Measurements from ENCODE around the gene PRR5L. TPM values are rescaled to one million over a fixed set of nuclear protein-coding genes. Genes with fewer than 3 reads are reported as not detected.
"Not testable (repeated sequence)": the region's sequence is repeated elsewhere in the genome, so short reads cannot be mapped to it uniquely, and the experiment has no call there.

PRR5L gene
- total RNA-seq, 2 experiments from 2014 or later, result 15.5 to 18.2 TPM

GRCh38 chr11:36314434-36314767 is 18.3 kb downstream of the PRR5L start:
- ChIA-PET CTCF (no interaction called here), POLR2A (no interaction called here)

GRCh38 chr11:36316049-36316448 is 20.0 kb downstream of the PRR5L start:
- ChIA-PET POLR2A (no interaction called here), CTCF (interaction anchor here (1.3 kb wide), 1 partner anchor 11 kb away, joined by 4 read pairs; no protein-coding TSS in a partner anchor)

- POLR2A ChIA-PET, result no interaction called here
- CTCF ChIA-PET, result no interaction called here
Observed at GRCh38 chr11:36317992-36318391, 21.9 kb downstream of the PRR5L start.

- CTCF ChIA-PET, POLR2A ChIA-PET: not testable (repeated sequence)
Observed at GRCh38 chr11:36324956-36325355, 28.9 kb downstream of the PRR5L start.

- POLR2A ChIA-PET, CTCF ChIA-PET: not testable (repeated sequence)
Observed at GRCh38 chr11:36325403-36325802, 29.3 kb downstream of the PRR5L start.

GRCh38 chr11:36326524-36327419 is 30.7 kb downstream of the PRR5L start:
- ChIA-PET CTCF (no interaction called here), POLR2A (no interaction called here)

- ChIA-PET POLR2A (no interaction called here), CTCF (no interaction called here)
Observed at GRCh38 chr11:36328966-36329673, 33.0 kb downstream of the PRR5L start.

- CTCF ChIA-PET, result no interaction called here
Observed at GRCh38 chr11:36330411-36330810, 34.3 kb downstream of the PRR5L start.

GRCh38 chr11:36333468-36333867 is 37.4 kb downstream of the PRR5L start:
- CTCF ChIA-PET, result interaction anchor here (0.6 to 0.9 kb wide), 2 partner anchors 44 to 64 kb away, joined by 3 read pairs; partner anchors contain the start of gene COMMD9
- POLR2A ChIA-PET, result no interaction called here

More at GRCh38 chr11:36330411-36330810, 34.3 kb downstream of the PRR5L start:
- POLR2A ChIA-PET, result no interaction called here

GRCh38 chr11:36333897-36334296 is 37.8 kb downstream of the PRR5L start:
- ChIA-PET CTCF (interaction anchor here (0.9 kb wide), 1 partner anchor 44 kb away, joined by 3 read pairs; the partner anchor contains the start of gene COMMD9), POLR2A (no interaction called here)

GRCh38 chr11:36339888-36340287 is 43.8 kb downstream of the PRR5L start:
- POLR2A ChIA-PET, result no interaction called here
- CTCF ChIA-PET, result no interaction called here

- ChIA-PET CTCF (no interaction called here), POLR2A (no interaction called here)
Observed at GRCh38 chr11:36340897-36341296, 44.8 kb downstream of the PRR5L start.

- POLR2A ChIA-PET, result no interaction called here
- CTCF ChIA-PET, result no interaction called here
Observed at GRCh38 chr11:36341915-36342314, 45.8 kb downstream of the PRR5L start.

- POLR2A ChIA-PET, result no interaction called here
- CTCF ChIA-PET, result no interaction called here
Observed at GRCh38 chr11:36342327-36342726, 46.2 kb downstream of the PRR5L start.

GRCh38 chr11:36343436-36343835 is 47.3 kb downstream of the PRR5L start:
- POLR2A ChIA-PET, result no interaction called here
- CTCF ChIA-PET, result interaction anchor here (1.0 kb wide), 1 partner anchor 51 kb away, joined by 4 read pairs; no protein-coding TSS in a partner anchor

GRCh38 chr11:36345084-36345511 is 49.0 kb downstream of the PRR5L start:
- CTCF ChIA-PET, result no interaction called here
- POLR2A ChIA-PET, result no interaction called here

GRCh38 chr11:36345535-36346141 is 49.5 kb downstream of the PRR5L start:
- ChIA-PET POLR2A (no interaction called here), CTCF (no interaction called here)

- POLR2A ChIA-PET, result interaction anchor here (0.5 to 0.7 kb wide), 2 partner anchors 74 to 1175 kb away, joined by 3 to 5 read pairs; no protein-coding TSS in a partner anchor
- CTCF ChIA-PET, result interaction anchor here (0.6 kb wide), 1 partner anchor 50 kb away, joined by 3 read pairs; no protein-coding TSS in a partner anchor
Observed at GRCh38 chr11:36346562-36347383, 50.7 kb downstream of the PRR5L start.

GRCh38 chr11:36347384-36347906 is 51.4 kb downstream of the PRR5L start:
- ChIA-PET CTCF (no interaction called here), POLR2A (no interaction called here)

All from activated CD8-positive, alpha-beta memory T cell treated with anti-CD3 and anti-CD28 coated beads for 36 hours (primary cell).